Fibroblast of skin of left biceps (primary cell): Measurements from ENCODE around the gene NXN.
"Not testable (repeated sequence)": the region's sequence is repeated elsewhere in the genome, so short reads cannot be mapped to it uniquely, and the experiment has no call there.

ENCODE experiments used
- DNase-seq, 2 experiments: peaks; one replicate each; pipeline ENCODE4 v3.0.0-alpha.2; 2013; ENCODE audit warnings: low read depth in 2 of 2

NXN gene

GRCh38 chr17:830381-830780 lies 149.2 kb downstream of the NXN start:
- DNase-seq, result no peak

DNA sequence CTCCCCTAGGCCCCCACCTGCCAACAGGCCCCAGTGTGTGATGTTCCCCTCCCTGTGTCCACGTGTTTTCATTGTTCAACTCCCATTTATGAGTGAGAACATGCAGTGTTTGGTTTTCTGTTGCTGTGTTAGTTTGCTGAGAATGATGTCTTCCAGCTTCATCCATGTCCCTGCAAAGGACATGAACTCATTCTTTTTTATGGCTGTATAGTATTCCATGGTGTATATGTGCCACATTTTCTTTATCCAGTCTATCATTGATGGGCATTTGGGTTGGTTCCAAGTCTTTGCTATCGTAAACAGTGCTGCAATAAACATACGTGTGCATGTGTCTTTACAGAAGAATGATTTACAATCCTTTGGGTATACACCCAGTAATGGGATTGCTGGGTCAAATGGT lies 150.0 kb downstream of the NXN start:
- not testable (repeated sequence) for DNase-seq

DNA sequence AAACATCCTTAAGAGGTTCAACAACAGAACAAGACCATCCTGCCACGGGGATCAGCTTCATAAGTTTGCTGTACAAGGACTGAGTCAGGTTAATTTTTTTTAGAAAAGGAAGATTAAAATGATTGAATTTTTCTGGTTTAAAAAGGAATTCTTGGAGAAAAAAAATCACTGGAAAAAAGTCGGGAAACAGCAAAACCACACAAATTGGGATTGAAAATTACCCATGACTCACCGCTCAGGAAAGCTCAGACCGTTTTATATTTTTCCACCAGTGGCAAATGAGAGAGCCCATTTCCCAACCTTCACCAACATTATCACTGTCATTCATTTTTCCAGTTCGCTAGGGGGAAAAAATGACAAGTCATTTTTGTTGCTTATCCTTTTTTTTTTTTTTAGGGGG lies 150.8 kb downstream of the NXN start:
- DNase-seq, result peak in 1 of 2 experiments; percentile 36

DNA sequence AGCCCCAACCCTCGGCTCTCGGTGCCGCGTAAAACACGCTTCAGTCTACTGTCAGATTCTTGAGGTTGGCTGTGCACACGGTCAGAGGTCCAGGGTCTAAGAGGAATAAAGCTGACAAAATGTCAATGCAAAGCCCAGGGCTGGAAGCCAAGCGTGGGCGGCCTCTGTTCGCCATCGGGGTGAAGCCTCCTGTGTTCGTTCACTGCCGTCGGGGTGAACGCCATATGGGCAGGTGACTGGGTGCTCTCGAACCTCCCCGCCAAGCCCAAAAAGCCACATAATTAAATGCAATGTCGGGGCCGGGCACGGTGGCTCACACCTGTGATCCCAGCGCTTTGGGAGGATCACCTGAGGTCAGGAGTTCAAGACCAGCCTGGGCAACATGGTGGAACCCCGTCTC lies 152.8 kb downstream of the NXN start:
- no peak for DNase-seq

- no peak for DNase-seq
Observed at GRCh38 chr17:825216-825615, 154.4 kb downstream of the NXN start.

GRCh38 chr17:824378-824777 lies 155.2 kb downstream of the NXN start:
- no peak for DNase-seq

GRCh38 chr17:823501-823902 lies 156.1 kb downstream of the NXN start:
- DNase-seq, result no peak

DNA sequence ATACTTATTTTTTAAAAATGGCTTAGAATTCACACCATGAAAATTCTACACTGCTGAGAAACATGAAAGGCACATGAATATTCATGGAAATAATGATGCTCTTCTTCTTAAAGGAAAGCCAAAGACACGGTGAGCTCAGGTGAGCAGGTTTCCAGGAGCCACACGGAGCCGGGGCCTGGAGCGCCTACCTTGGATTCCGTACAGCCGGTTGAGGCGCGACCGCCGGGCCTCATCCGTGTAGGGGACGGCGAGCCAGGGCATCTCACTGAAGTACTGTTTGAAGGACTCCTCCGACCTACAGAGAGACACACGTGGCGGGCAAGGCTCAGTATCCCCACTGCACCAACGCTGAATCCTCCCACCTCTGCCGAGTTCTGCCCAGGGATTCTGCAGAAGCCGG lies 160.3 kb downstream of the NXN start:
- no peak for DNase-seq

DNA sequence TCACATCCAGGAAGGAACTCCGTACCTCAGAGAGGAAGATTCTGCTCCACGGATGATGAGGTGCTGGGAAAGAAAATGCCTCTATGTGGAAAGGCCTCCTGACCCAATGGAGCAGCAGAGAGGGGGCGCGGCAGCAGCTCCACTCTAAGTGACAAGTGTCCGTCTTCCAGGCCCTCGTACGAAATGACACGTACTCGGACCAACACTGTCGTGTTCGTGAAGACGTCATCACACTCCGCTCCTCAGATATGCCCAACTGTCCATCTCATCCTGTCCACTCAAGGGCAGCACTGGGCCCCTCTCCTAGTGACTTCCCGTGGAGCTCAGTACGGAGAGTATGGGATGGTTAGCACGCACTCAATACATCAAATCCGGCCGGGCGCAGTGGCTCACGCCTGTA lies 165.2 kb downstream of the NXN start:
- DNase-seq, result no peak

DNA sequence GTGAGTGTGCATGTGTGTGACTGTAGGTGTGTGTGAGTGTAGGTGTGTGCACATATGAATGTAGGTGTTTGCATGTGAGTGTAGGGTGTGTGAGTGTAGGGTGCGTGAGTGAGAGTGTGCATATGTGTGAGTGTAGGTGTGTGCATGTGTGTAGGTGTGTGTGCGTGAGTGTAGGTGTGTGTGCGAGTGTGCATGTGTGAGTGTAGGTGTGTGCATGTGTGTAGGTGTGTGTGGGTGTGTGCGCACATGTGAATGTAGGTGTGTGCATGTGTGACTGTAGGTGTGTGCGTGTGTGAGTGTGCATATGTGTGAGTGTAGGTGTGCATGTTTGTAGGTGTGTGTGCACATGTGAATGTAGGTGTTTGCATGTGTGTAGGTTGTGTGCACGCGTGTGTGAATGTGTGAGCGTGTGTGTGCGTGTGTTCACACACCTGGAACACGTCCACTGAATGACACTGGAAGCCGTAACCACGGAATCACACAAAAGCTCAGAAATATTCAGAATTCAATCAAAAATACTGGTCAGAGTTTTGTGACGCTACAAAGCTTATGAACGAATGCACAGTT lies 166.9 kb downstream of the NXN start:
- no peak for DNase-seq

GRCh38 chr17:811051-811784 lies 168.4 kb downstream of the NXN start:
- no peak for DNase-seq

DNA sequence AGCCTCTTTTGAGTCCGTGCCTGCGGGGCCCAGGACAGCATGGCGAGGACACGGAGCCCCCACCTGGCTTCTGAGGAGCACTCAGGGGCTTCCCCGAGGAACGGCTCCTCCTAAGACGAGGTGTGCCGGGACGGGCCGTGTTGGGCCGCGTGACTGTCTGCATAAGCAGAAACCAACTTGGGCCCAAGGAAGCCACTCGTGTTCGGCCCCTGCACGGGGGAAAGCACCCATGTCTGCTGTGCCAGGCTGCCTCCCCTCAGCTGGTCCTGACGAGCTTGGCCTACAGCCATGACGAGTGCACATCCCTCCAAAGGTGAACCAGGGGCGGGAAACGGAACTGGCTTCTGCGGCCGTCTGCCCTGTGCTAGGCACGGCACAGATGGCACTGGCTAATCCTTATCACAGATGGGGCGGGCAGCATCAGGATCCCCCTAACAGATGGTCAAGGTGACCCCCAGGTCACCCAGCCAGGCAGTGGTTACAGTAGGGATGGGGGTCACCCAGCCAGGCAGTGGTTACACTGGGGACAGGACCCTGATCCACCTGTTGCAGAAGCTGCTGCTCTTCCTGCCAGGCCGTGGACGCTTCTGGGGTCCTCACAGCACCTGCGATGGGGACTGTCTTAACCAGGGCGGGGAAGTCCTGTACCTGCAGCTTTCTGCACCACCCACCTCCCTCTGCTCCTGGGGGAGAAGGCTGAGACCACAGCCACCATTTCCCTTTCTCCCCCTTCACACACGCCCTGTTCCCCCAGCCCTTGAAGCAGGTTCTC lies 171.9 kb downstream of the NXN start:
- no peak for DNase-seq

DNA sequence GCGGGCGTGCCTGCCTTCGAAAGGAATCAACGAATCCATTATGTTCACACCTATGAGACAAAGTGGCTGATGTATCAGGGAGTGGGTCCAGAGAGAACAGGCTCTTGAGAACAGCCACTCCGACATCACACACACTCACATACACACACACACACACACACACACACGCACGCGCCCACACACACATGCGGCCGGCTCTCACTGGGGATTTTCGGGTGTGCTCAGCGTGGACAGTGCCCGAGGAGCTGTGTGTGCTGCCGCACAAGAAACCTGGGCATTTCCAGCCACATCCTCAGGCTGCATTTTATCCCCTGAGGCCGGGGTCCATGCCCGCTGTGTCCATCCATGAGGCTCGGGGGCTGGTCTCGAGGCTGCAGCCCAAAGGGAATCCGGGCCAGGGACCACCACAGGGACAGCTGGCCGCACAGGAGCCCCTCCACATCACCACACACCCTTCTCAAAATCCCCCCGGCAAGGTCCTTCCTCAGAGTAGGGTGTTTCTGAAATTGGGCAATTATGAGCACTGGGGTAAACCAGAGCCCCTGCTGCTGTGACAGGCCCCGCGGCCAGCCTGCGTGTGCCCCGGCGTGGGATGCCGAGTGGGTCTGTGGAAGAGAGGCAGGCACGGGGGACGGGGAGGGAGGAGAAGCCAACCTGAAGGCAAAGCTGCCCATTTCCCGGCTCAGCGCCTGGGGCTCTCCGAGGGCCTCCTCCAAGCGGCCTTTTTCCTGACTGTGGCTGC lies 172.6 kb downstream of the NXN start:
- DNase-seq, result no peak

- no peak for DNase-seq
Observed at GRCh38 chr17:806346-806745, 173.2 kb downstream of the NXN start.

DNA sequence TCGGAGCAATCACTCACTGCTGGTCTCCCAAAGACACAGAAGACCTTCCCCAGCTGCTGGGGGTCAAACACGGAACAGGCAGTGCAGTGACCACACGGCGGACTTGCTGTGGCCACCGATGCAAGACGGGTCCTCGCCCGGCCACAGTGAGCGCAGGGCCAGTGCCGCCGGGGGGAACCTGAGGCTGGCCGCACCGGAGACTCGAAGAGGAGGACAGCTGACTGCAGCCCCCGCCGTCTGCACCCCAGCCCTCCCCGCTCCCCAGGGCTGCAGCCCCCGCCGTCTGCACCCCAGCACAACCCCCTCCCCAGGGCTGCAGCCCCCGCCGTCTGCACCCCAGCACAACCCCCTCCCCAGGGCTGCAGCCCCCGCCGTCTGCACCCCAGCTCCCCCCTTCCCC lies 173.7 kb downstream of the NXN start:
- not testable (repeated sequence) for DNase-seq

DNA sequence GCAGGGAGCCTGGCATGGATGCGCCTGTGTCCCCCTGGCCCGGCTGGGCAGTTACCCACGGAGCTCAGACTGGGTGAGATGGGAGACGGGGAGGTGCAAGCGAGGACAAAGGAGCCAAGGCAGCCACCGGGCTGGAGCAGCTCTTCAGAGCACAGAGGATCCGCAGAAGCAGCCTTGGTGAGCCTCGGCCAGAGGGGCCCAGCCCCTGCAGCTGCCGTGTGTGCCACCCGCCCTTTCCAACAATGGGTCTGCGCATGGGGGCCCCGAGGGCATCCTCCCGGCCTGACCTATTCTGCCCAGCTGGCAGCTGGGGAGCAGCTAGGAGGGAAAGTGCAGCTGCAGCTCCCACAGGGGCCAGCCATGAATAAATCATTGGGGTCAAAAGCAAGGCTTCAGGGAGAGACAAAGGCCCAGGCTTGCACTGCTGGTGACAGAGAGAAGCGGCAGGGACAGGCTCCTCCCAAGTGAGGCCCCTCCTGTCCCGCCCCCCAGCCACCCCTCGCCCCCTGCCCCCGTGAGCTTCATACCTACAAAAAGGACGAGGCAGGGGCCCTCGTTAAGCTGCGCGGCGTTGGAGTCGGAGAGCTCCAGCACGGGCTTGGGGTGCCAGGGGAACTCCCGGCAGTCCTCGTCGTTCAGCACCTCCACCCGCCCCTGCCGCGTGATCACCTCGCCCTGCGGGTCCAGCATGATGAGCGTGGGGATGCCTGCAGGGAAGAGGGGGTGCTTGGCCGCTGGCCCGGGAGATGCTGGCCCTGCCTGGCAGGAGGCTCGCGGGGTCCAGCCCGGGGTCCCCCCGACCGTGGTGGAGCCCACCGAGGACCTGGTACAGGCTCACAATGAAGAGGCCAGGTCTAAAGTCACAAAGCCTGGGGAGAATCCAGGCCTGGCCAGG lies 174.8 kb downstream of the NXN start:
- DNase-seq, result no peak

DNA sequence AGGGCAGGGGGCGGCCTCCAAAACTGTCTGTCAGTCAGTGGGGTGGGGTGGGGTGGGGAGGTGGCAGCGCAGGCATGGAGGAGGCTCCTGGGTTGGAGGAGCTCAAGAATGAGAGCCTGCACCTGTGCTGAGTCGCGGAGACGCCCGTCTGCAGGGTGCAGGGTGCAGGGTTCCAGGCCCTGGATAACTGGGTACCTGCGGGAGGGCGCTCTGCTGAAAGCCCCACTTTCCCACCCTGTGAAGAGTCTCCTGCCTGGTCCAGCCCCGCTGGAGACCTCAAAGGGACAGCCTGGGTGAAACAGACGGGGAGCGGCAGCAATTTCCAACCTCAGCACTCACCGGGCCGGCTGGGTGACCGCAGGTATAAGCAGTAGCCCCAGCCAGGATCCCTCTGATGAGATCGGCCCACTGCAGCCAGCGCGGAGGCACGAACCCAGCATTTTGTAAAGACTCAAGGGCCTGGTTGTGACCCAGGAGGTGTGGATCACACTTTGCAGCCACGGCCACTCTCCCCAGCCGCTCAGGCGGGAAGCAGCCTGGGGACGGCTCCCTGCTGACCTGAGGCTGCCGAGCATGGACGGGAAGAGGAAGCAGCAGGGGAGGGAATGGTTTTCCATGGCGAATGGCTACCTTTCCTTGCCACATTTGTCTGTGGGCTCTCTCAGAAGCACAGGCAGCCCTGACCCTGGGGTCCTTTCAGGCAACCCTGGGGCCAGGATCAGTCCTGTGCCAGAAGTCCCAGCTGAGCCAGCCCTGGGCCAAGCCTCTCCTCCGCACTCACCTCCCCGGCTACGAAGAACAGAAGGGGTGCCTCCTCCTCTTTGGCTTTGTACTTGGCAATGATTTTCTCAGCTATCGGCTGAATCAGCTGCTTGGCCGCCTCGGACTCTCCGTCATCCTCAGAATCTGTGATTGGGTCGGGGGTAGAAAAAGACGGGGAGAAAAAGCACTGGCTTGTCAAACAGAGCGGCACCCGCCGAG lies 176.4 kb downstream of the NXN start:
- DNase-seq, result no peak

GRCh38 chr17:802481-802880 lies 177.1 kb downstream of the NXN start:
- no peak for DNase-seq

GRCh38 chr17:801660-802059 lies 177.9 kb downstream of the NXN start:
- DNase-seq, result no peak
